Transverse colon (tissue), 4 donors: ENCODE results near the gene SF1. TPM values are rescaled to one million over a fixed set of nuclear protein-coding genes. Genes with fewer than 3 reads are reported as not detected.
A peak's percentile ranks its signal among the peaks of the same experiment; 100 is the strongest.

Source experiments
- DNase-seq: peaks from one replicate; pipeline ENCODE4 v3.0.0-alpha.2; 2019
- H3K27ac ChIP-seq, 4 donors: fragments of 200-600 bp; sonication (generic); 2 replicates each; pipeline ENCODE4 v1.5.1; 2016 to 2018; ENCODE audit warnings: inconsistent platforms in 4 of 4
- H3K27me3 ChIP-seq: fragments of 200-600 bp; sonication (generic); 2 replicates; pipeline ENCODE4 v1.5.1; 2017; ENCODE audit warnings: inconsistent platforms
- H3K36me3 ChIP-seq, 4 donors: fragments of 200-600 bp; sonication (generic); 2 replicates each; pipeline ENCODE4 v1.5.1; 2017 to 2019; ENCODE audit warnings: inconsistent platforms in 4 of 4
- H3K4me1 ChIP-seq, 4 donors: fragments of 200-600 bp; sonication (generic); 2 replicates each; pipeline ENCODE4 v1.5.1; 2017 to 2020; ENCODE audit warnings: inconsistent platforms in 4 of 4
- H3K4me3 ChIP-seq, 4 donors: fragments of 200-600 bp; sonication (generic); 1 replicate in 1 of 4; 2 replicates in 3 of 4; pipeline versions ENCODE4 v1.5.1 to v1.6.1; 2017 to 2019; ENCODE audit warnings: inconsistent platforms in 4 of 4
- H3K9me3 ChIP-seq, 2 donors: fragments of 200-600 bp; sonication (generic); 2 replicates each; pipeline ENCODE4 v1.5.1; 2017 to 2019; ENCODE audit warnings: inconsistent platforms in 2 of 2
- CTCF ChIP-seq, 5 experiments: fragments of 200-600 bp in 3 of 5; fragments of 450-650 bp in 2 of 5; sonication (generic) in 3 of 5; IDR thresholded peaks; 1 replicate in 2 of 5; 2 replicates in 3 of 5; pipeline ENCODE4 v1.5.1; 2016 to 2017; ENCODE audit warnings: antibody characterized with exemption in 5 of 5, inconsistent platforms in 3 of 5, mild to moderate bottlenecking in 2 of 5, moderate library complexity in 1 of 5
- EP300 ChIP-seq: sonication (generic); formaldehyde crosslinking; IDR thresholded peaks from one replicate; pipeline ENCODE4 v1.6.1; 2017; ENCODE audit warnings: antibody characterized with exemption, low read depth
- POLR2A ChIP-seq: fragments of 450-650 bp; IDR thresholded peaks from one replicate; pipeline ENCODE4 v1.6.1; 2016; ENCODE audit warnings: antibody characterized with exemption, mild to moderate bottlenecking, moderate library complexity
- POLR2AphosphoS5 ChIP-seq, 3 donors: sonication (generic); formaldehyde crosslinking; IDR thresholded peaks; one replicate each; pipeline ENCODE4 v1.6.1; 2016; ENCODE audit warnings: antibody characterized with exemption in 3 of 3
- WGBS, 2 donors: methylation state at CpG; one replicate each; pipeline ENCODE4 v1.1.5; 2018; ENCODE audit warnings: low coverage in 1 of 2; 5-methylcytosine and 5-hydroxymethylcytosine counted together
- in situ Hi-C, 4 donors: fragments of 200-750 bp; cut with MboI; loops; one replicate each; pipeline versions ENCODE4 v1.15.0 to v1.15.1; 2017; ENCODE audit warnings: low sequenced_read_pairs in 3 of 4, low pct_ligation_motif_present in 1 of 4, low pct_unique_long_range_greater_than_20kb in 1 of 4
- intact Hi-C: fragments of 100-400 bp; cut with DNase I; formaldehyde crosslinking; loops from one replicate; pipeline ENCODE4 v1.15.1; 2023; ENCODE audit warnings: low total_unique reads
- total RNA-seq, 4 donors: library from RNA; depleted of rRNA; stranded (reverse); fragments of >200 nt; gene quantifications; one replicate each; pipeline ENCODE4 v1.1.0, GENCODE V29; 2016

Gene SF1
- total RNA-seq, 4 donors from 2014 or later: 196 to 458 (median 377) TPM

- no peak for DNase-seq
- Histone ChIP-seq H3K36me3 (no peaks in the 10 kb centered on the region), H3K9me3 (no peaks in the 10 kb centered on the region), H3K27me3 (peaks cover 57% of the 10 kb centered on the region), H3K4me1 (peaks cover 6 to 41% (median 34%) of the 10 kb centered on the region in 4 donors), H3K4me3 (peak overlapping the region; percentile 28 to 56 (median 46)), H3K27ac (peak overlapping the region; percentile 85 to 95 (median 88))
- in situ Hi-C loops: no loop called here
- 6% methylated on average over 9 of the region's 89 CpGs; no CpG with 5 or more reads in 1 of the 2 donors for WGBS, 2 donors
- TF ChIP-seq POLR2AphosphoS5 (IDR thresholded peaks at IDR 0.05) (no peak), EP300 (no peak), POLR2A (no peak), CTCF (IDR thresholded peaks at IDR 0.05) (no peak)
- intact Hi-C loops: no loop called here
These were observed 33.7 kb downstream of the SF1 start for GRCh38 chr11:64744544-64745188.

GRCh38 chr11:64743591-64744543 is 34.5 kb downstream of the SF1 start, which contains the start of gene RASGRP2:
Gene RASGRP2, minus strand, starts transcription at chr11:64744142. Its CDS starts 1,276 bp downstream, at chr11:64742866.
- in situ Hi-C loops: no loop called here
- peak; percentile 84 for DNase-seq
- Histone ChIP-seq H3K36me3 (no peaks in the 10 kb centered on the region), H3K9me3 (no peaks in the 10 kb centered on the region), H3K4me3 (peak within 1 kb of the TSS; percentile 32 to 56 (median 46)), H3K27me3 (peaks cover 57% of the 10 kb centered on the region), H3K27ac (peak within 1 kb of the TSS; percentile 85 to 95 (median 88)), H3K4me1 (peaks cover 6 to 41% (median 34%) of the 10 kb centered on the region in 4 donors)
- 2% methylated on average over 43 of the region's 57 CpGs; no CpG with 5 or more reads in 1 of the 2 donors for WGBS, 2 donors
- TF ChIP-seq EP300 (no peak), CTCF (IDR thresholded peaks at IDR 0.05) (peak; percentile 54 to 80 (median 59)), POLR2A (peak; percentile 30), POLR2AphosphoS5 (IDR thresholded peaks at IDR 0.05) (peak; percentile 44 to 72 (median 51))
- intact Hi-C loops: no loop called here

GRCh38 chr11:64742889-64743590 is 35.3 kb downstream of the SF1 start:
- Histone ChIP-seq H3K9me3 (no peaks in the 10 kb centered on the region), H3K4me3 (peak overlapping the region; percentile 40 to 56 (median 46)), H3K27me3 (peaks cover 57% of the 10 kb centered on the region), H3K36me3 (no peaks in the 10 kb centered on the region), H3K27ac (peak overlapping the region; percentile 85 to 95 (median 88)), H3K4me1 (peaks cover 6 to 41% (median 34%) of the 10 kb centered on the region in 4 donors)
- DNase-seq: peak; percentile 80
- in situ Hi-C loops (no loop called here), intact Hi-C loops (no loop called here)
- WGBS, 2 donors: 1% methylated on average over 21 of the region's 58 CpGs; no CpG with 5 or more reads in 1 of the 2 donors
- TF ChIP-seq POLR2AphosphoS5 (IDR thresholded peaks at IDR 0.05) (peak in 2 of 3 donors; percentile 11 to 23), EP300 (no peak), POLR2A (no peak), CTCF (IDR thresholded peaks at IDR 0.05) (peak; percentile 50 to 94 (median 88))
